Diencephalon (tissue), 1 donor: ENCODE results near the gene PRPF31. TPM values are rescaled to one million over a fixed set of nuclear protein-coding genes. Genes with fewer than 3 reads are reported as not detected.

Source experiments
- total RNA-seq: library from RNA; depleted of rRNA; stranded (reverse); fragments of >200 nt; gene quantifications from one replicate; pipeline ENCODE4 v1.2.3, GENCODE V29; 2014

Gene PRPF31
- 31.6 TPM for total RNA-seq

GRCh38 chr19:54115109-54116063, at the start of gene PRPF31, which contains the start of gene TFPT:
Gene PRPF31, plus strand, starts transcription at chr19:54115754. Its CDS starts 2,525 bp downstream, at chr19:54118279.
Gene TFPT, minus strand, starts transcription at chr19:54115657. Its CDS starts 388 bp downstream, at chr19:54115269.

GRCh38 chr19:54081032-54081431, 34.5 kb upstream of the PRPF31 start, which contains the start of gene TARM1:
Gene TARM1, minus strand, starts transcription at chr19:54081365. Its CDS starts 25 bp downstream, at chr19:54081340.

GRCh38 chr19:54100561-54100960, 15.0 kb upstream of the PRPF31 start, which contains the start of gene OSCAR:
Gene OSCAR, minus strand, starts transcription at chr19:54100803. Its CDS starts 11 bp downstream, at chr19:54100792.

GRCh38 chr19:54102421-54103169, 13.0 kb upstream of the PRPF31 start, which contains the start of gene NDUFA3:
Gene NDUFA3, plus strand, starts transcription at chr19:54102855. Its CDS starts 24 bp downstream, at chr19:54102879.

GRCh38 chr19:54137699-54138488, 22.3 kb downstream of the PRPF31 start, which contains the start of gene CNOT3:
Gene CNOT3, plus strand, starts transcription at chr19:54137762. Its CDS starts 5,217 bp downstream, at chr19:54142979.

GRCh38 chr19:54159352-54160181, 44.0 kb downstream of the PRPF31 start, which contains the start of gene LENG1:
Gene LENG1, minus strand, starts transcription at chr19:54159721. Its CDS starts 26 bp downstream, at chr19:54159695.

GRCh38 chr19:54172471-54173358, 57.2 kb downstream of the PRPF31 start, which contains the start of gene TMC4:
Gene TMC4, minus strand, starts transcription at chr19:54173160. Its CDS starts 43 bp downstream, at chr19:54173117.

Other genes starting within 250 kb of the PRPF31 start
- gene MYADM, start 247.9 kb upstream of the PRPF31 start, total RNA-seq = 6.7 TPM
- gene PRKCG, start 233.6 kb upstream of the PRPF31 start, total RNA-seq = 5.8 TPM
- 14.1 TPM for gene CACNG7, start 206.5 kb upstream of the PRPF31 start, total RNA-seq
- 7.4 TPM for gene CACNG8, start 152.8 kb upstream of the PRPF31 start, total RNA-seq
- gene CACNG6, start 124.1 kb upstream of the PRPF31 start, total RNA-seq = 0.92 TPM
- gene VSTM1, start 51.9 kb upstream of the PRPF31 start, total RNA-seq = 0.23 TPM
- gene TARM1, start 34.4 kb upstream of the PRPF31 start, total RNA-seq = not detected
- 0.46 TPM for gene OSCAR, start 15.0 kb upstream of the PRPF31 start, total RNA-seq
- gene NDUFA3, start 12.9 kb upstream of the PRPF31 start, total RNA-seq = 13.1 TPM
- 11.5 TPM for gene TFPT, start 97 bp upstream of the PRPF31 start, total RNA-seq
- gene CNOT3, start 22.0 kb downstream of the PRPF31 start, total RNA-seq = 6.0 TPM
- 5.3 TPM for gene LENG1, start 44.0 kb downstream of the PRPF31 start, total RNA-seq
- gene TMC4, start 57.4 kb downstream of the PRPF31 start, total RNA-seq = 0.46 TPM
- 49.6 TPM for gene MBOAT7, start 73.8 kb downstream of the PRPF31 start, total RNA-seq
- gene TSEN34, start 75.6 kb downstream of the PRPF31 start, total RNA-seq = 30.2 TPM
- gene RPS9, start 85.1 kb downstream of the PRPF31 start, total RNA-seq = 1,605 TPM
- gene LILRB3, start 107.3 kb downstream of the PRPF31 start, total RNA-seq = 0.92 TPM
- gene LILRA6, start 127.0 kb downstream of the PRPF31 start, total RNA-seq = 0.23 TPM
- gene LILRB5, start 141.5 kb downstream of the PRPF31 start, total RNA-seq = 0.23 TPM
- gene LILRB2, start 165.4 kb downstream of the PRPF31 start, total RNA-seq = 0.46 TPM
- gene LILRA5, start 197.4 kb downstream of the PRPF31 start, total RNA-seq = 0.92 TPM
- gene LILRA4, start 223.4 kb downstream of the PRPF31 start, total RNA-seq = 0.23 TPM
- gene LAIR1, start 249.2 kb downstream of the PRPF31 start, total RNA-seq = 2.8 TPM